ENCODE data around the gene ATP2C2.

ATP2C2 gene

DNA sequence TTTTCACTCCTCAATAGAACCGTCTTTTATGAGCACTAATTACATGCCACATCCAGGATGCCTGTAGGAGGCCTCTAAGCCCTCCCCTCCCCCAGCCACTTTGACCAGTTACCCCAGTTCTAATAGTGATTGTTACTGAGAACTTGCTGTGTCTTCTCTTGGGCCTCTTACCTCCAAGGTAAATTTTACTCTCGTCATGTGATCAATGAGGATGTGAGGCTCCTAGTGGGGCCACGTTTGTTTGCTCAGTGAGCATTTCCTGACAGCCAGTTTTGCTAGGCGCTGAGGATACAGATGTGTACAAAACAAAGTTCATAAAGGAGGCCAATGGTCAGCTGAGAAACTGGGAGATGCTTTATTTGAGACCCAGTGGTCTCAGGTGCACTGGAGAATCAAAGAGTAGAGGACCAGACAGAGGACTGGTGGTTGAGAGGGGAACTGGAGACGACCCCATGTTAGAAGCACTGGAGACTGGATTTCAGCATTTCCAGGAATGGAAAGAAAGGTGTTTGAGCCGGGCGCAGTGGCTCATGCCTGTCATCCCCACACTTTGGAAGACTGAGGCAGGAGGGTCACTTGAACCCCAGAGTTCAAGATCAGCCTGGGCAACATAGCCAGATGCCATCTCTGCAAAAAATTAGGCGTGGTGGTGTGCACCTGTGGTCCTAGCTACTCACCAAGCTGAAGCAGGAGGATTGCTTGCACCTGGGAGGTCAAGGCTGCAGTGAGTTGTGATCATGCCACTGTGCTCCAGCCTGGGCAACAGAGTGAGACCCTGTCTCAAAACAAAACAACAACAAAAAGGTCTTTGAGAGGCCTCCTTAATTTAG, 2.6 kb downstream of the ATP2C2 start:
- no peak overlapping the region for H3K27ac ChIP-seq (ENCODE audit: low read length)
- no peak overlapping the region for H3K4me3 ChIP-seq (ENCODE audit: low read length)
- no peaks in the 10 kb centered on the region for H3K36me3 ChIP-seq (ENCODE audit: control insufficient read depth, low read depth, low read length)
- no peak overlapping the region for H3K9ac ChIP-seq (ENCODE audit: low read length)
- no peaks in the 10 kb centered on the region for H3K9me3 ChIP-seq (ENCODE audit: control insufficient read depth, low read depth, low read length)
- H3K27me3 ChIP-seq (ENCODE audit: control insufficient read depth, insufficient read depth, low read length), result peaks cover 35% of the 10 kb centered on the region
- H3K4me1 ChIP-seq (ENCODE audit: control insufficient read depth, low read depth, low read length), result peaks cover 13% of the 10 kb centered on the region

- no peak overlapping the region for H3K9ac ChIP-seq (ENCODE audit: low read length)
- H3K36me3 ChIP-seq (ENCODE audit: control insufficient read depth, low read depth, low read length), result no peaks in the 10 kb centered on the region
- no peak overlapping the region for H3K27ac ChIP-seq (ENCODE audit: low read length)
- H3K9me3 ChIP-seq (ENCODE audit: control insufficient read depth, low read depth, low read length), result no peaks in the 10 kb centered on the region
- H3K4me1 ChIP-seq (ENCODE audit: control insufficient read depth, low read depth, low read length), result peaks cover 13% of the 10 kb centered on the region
- H3K4me3 ChIP-seq (ENCODE audit: low read length), result no peak overlapping the region
- H3K27me3 ChIP-seq (ENCODE audit: control insufficient read depth, insufficient read depth, low read length), result peaks cover 35% of the 10 kb centered on the region
Measured at GRCh38 chr16:84371553-84371865, 3.2 kb downstream of the ATP2C2 start.

- Histone ChIP-seq H3K36me3 (ENCODE audit: control insufficient read depth, low read depth, low read length) (no peaks in the 10 kb centered on the region), H3K9me3 (ENCODE audit: control insufficient read depth, low read depth, low read length) (no peaks in the 10 kb centered on the region), H3K27ac (ENCODE audit: low read length) (no peak overlapping the region), H3K4me3 (ENCODE audit: low read length) (no peak overlapping the region), H3K9ac (ENCODE audit: low read length) (no peak overlapping the region), H3K27me3 (ENCODE audit: control insufficient read depth, insufficient read depth, low read length) (peaks cover 11% of the 10 kb centered on the region), H3K4me1 (ENCODE audit: control insufficient read depth, low read depth, low read length) (peaks cover 8% of the 10 kb centered on the region)
Measured at GRCh38 chr16:84373907-84374489, 5.7 kb downstream of the ATP2C2 start.

- Histone ChIP-seq H3K4me3 (ENCODE audit: low read length) (no peak overlapping the region), H3K27me3 (ENCODE audit: control insufficient read depth, insufficient read depth, low read length) (no peaks in the 10 kb centered on the region), H3K9me3 (ENCODE audit: control insufficient read depth, low read depth, low read length) (no peaks in the 10 kb centered on the region), H3K4me1 (ENCODE audit: control insufficient read depth, low read depth, low read length) (peaks cover 18% of the 10 kb centered on the region), H3K27ac (ENCODE audit: low read length) (no peak overlapping the region), H3K36me3 (ENCODE audit: control insufficient read depth, low read depth, low read length) (no peaks in the 10 kb centered on the region), H3K9ac (ENCODE audit: low read length) (no peak overlapping the region)
Measured at GRCh38 chr16:84378099-84378498, 9.8 kb downstream of the ATP2C2 start.

- no peaks in the 10 kb centered on the region for H3K36me3 ChIP-seq (ENCODE audit: control insufficient read depth, low read depth, low read length)
- no peak overlapping the region for H3K27ac ChIP-seq (ENCODE audit: low read length)
- H3K9ac ChIP-seq (ENCODE audit: low read length), result no peak overlapping the region
- H3K9me3 ChIP-seq (ENCODE audit: control insufficient read depth, low read depth, low read length), result no peaks in the 10 kb centered on the region
- no peak overlapping the region for H3K4me3 ChIP-seq (ENCODE audit: low read length)
- H3K27me3 ChIP-seq (ENCODE audit: control insufficient read depth, insufficient read depth, low read length), result no peaks in the 10 kb centered on the region
- H3K4me1 ChIP-seq (ENCODE audit: control insufficient read depth, low read depth, low read length), result peaks cover 18% of the 10 kb centered on the region
Measured at GRCh38 chr16:84378567-84378966, 10.2 kb downstream of the ATP2C2 start.

GRCh38 chr16:84379008-84379708, 10.8 kb downstream of the ATP2C2 start:
- no peak overlapping the region for H3K27ac ChIP-seq (ENCODE audit: low read length)
- no peaks in the 10 kb centered on the region for H3K9me3 ChIP-seq (ENCODE audit: control insufficient read depth, low read depth, low read length)
- no peak overlapping the region for H3K9ac ChIP-seq (ENCODE audit: low read length)
- peaks cover 18% of the 10 kb centered on the region for H3K4me1 ChIP-seq (ENCODE audit: control insufficient read depth, low read depth, low read length)
- H3K4me3 ChIP-seq (ENCODE audit: low read length), result no peak overlapping the region
- H3K36me3 ChIP-seq (ENCODE audit: control insufficient read depth, low read depth, low read length), result no peaks in the 10 kb centered on the region
- H3K27me3 ChIP-seq (ENCODE audit: control insufficient read depth, insufficient read depth, low read length), result no peaks in the 10 kb centered on the region

DNA sequence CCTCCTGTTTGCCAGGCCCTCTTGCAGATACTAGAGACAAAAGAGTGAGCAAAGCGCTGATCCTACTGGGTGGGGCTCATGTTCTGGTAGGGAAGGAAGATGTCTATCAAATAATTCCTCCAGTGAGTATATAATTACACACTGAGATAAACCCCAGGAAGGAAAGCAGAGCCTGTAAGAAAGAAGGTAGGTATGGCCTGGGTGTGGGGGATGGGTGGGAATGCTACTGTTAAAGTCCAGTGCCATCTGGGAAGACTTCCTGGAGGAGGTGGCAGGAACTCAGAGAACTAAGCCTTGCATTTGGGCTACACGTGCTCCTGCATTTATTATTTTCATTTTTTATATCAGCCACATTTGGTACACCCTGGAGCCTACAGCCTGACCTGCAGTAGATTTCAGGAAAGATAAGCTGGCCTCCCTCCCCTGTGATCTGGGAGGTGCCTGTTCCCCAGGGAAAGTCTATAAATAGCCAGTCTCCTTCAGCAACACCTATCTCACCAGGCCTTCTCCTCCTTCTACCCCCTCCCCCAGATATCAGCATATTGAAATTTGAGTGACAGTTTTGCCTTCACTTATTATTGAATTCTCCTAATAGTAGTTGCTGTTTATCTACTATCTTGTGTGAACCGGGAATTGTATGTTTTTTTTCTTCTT, 11.5 kb downstream of the ATP2C2 start:
- no peak overlapping the region for H3K27ac ChIP-seq (ENCODE audit: low read length)

GRCh38 chr16:84380405-84380804, 12.1 kb downstream of the ATP2C2 start:
- H3K9me3 ChIP-seq (ENCODE audit: control insufficient read depth, low read depth, low read length), result no peaks in the 10 kb centered on the region
- H3K27me3 ChIP-seq (ENCODE audit: control insufficient read depth, insufficient read depth, low read length), result no peaks in the 10 kb centered on the region
- peaks cover 18% of the 10 kb centered on the region for H3K4me1 ChIP-seq (ENCODE audit: control insufficient read depth, low read depth, low read length)
- no peak overlapping the region for H3K9ac ChIP-seq (ENCODE audit: low read length)
- H3K27ac ChIP-seq (ENCODE audit: low read length), result no peak overlapping the region
- H3K36me3 ChIP-seq (ENCODE audit: control insufficient read depth, low read depth, low read length), result no peaks in the 10 kb centered on the region
- no peak overlapping the region for H3K4me3 ChIP-seq (ENCODE audit: low read length)

More for the DNA sequence above, 11.5 kb downstream of the ATP2C2 start:
- Histone ChIP-seq H3K4me1 (ENCODE audit: control insufficient read depth, low read depth, low read length) (peaks cover 18% of the 10 kb centered on the region), H3K36me3 (ENCODE audit: control insufficient read depth, low read depth, low read length) (no peaks in the 10 kb centered on the region), H3K9ac (ENCODE audit: low read length) (no peak overlapping the region), H3K9me3 (ENCODE audit: control insufficient read depth, low read depth, low read length) (no peaks in the 10 kb centered on the region), H3K27me3 (ENCODE audit: control insufficient read depth, insufficient read depth, low read length) (no peaks in the 10 kb centered on the region), H3K4me3 (ENCODE audit: low read length) (no peak overlapping the region)

GRCh38 chr16:84382396-84382795, 14.1 kb downstream of the ATP2C2 start:
- H3K9me3 ChIP-seq (ENCODE audit: control insufficient read depth, low read depth, low read length), result no peaks in the 10 kb centered on the region
- H3K4me3 ChIP-seq (ENCODE audit: low read length), result no peak overlapping the region
- H3K9ac ChIP-seq (ENCODE audit: low read length), result no peak overlapping the region
- H3K27ac ChIP-seq (ENCODE audit: low read length), result no peak overlapping the region
- peaks cover 18% of the 10 kb centered on the region for H3K4me1 ChIP-seq (ENCODE audit: control insufficient read depth, low read depth, low read length)
- no peaks in the 10 kb centered on the region for H3K36me3 ChIP-seq (ENCODE audit: control insufficient read depth, low read depth, low read length)
- no peaks in the 10 kb centered on the region for H3K27me3 ChIP-seq (ENCODE audit: control insufficient read depth, insufficient read depth, low read length)

- H3K9me3 ChIP-seq (ENCODE audit: control insufficient read depth, low read depth, low read length), result no peaks in the 10 kb centered on the region
- no peak overlapping the region for H3K27ac ChIP-seq (ENCODE audit: low read length)
- H3K4me3 ChIP-seq (ENCODE audit: low read length), result no peak overlapping the region
- no peaks in the 10 kb centered on the region for H3K36me3 ChIP-seq (ENCODE audit: control insufficient read depth, low read depth, low read length)
- no peak overlapping the region for H3K9ac ChIP-seq (ENCODE audit: low read length)
- peaks cover 18% of the 10 kb centered on the region for H3K4me1 ChIP-seq (ENCODE audit: control insufficient read depth, low read depth, low read length)
- no peaks in the 10 kb centered on the region for H3K27me3 ChIP-seq (ENCODE audit: control insufficient read depth, insufficient read depth, low read length)
Measured at GRCh38 chr16:84383106-84383505, 14.8 kb downstream of the ATP2C2 start.

- H3K36me3 ChIP-seq (ENCODE audit: control insufficient read depth, low read depth, low read length), result no peaks in the 10 kb centered on the region
- H3K9ac ChIP-seq (ENCODE audit: low read length), result no peak overlapping the region
- no peaks in the 10 kb centered on the region for H3K9me3 ChIP-seq (ENCODE audit: control insufficient read depth, low read depth, low read length)
- no peak overlapping the region for H3K4me3 ChIP-seq (ENCODE audit: low read length)
- no peak overlapping the region for H3K27ac ChIP-seq (ENCODE audit: low read length)
- no peaks in the 10 kb centered on the region for H3K4me1 ChIP-seq (ENCODE audit: control insufficient read depth, low read depth, low read length)
- H3K27me3 ChIP-seq (ENCODE audit: control insufficient read depth, insufficient read depth, low read length), result no peaks in the 10 kb centered on the region
Measured at GRCh38 chr16:84386047-84386446, 17.7 kb downstream of the ATP2C2 start.

Data from iPS-18a (cell line).